PFSK-1 (cell line): Measurements from ENCODE around the gene CATSPERB.

Experiments
- FOXP2 ChIP-seq: optimal IDR thresholded peaks from 2 replicates; pipeline ENCODE3; 2011; ENCODE audit warnings: borderline replicate concordance, control low read depth, inconsistent platforms; ENCODE audit not compliant: insufficient read depth; ENCODE audit errors: extremely low read length, extremely low read depth
- POLR2AphosphoS5 ChIP-seq: IDR thresholded peaks from 2 replicates; pipeline ENCODE4 v1.6.1; 2012; ENCODE audit warnings: low read depth, mild to moderate bottlenecking, control low read depth, low read length, moderate library complexity
- REST ChIP-seq, 2 experiments: IDR thresholded peaks; 2 replicates each; pipeline versions ENCODE4 v1.6.1 to v1.8.0; 2011 to 2012; ENCODE audit warnings: low read depth in 2 of 2, low read length in 2 of 2, control low read depth in 1 of 2, inconsistent platforms in 1 of 2, mild to moderate bottlenecking in 1 of 2, moderate library complexity in 1 of 2; ENCODE audit not compliant: insufficient read depth in 1 of 2
- SIN3A ChIP-seq: IDR thresholded peaks from 2 replicates; pipeline ENCODE4 v1.6.1; 2012; ENCODE audit warnings: mild to moderate bottlenecking, low read length, moderate library complexity, borderline replicate concordance; ENCODE audit not compliant: insufficient read depth
- TAF1 ChIP-seq: IDR thresholded peaks from 2 replicates; pipeline ENCODE4 v1.6.1; 2012; ENCODE audit warnings: low read length, control low read depth, borderline replicate concordance; ENCODE audit not compliant: insufficient read depth

GRCh38 chr14:91681893-91682563 lies 49.9 kb downstream of the CATSPERB start:
- no peak for TF ChIP-seq POLR2AphosphoS5
- TF ChIP-seq TAF1: no peak
- TF ChIP-seq SIN3A: no peak
- TF ChIP-seq FOXP2: no peak
- TF ChIP-seq REST (IDR thresholded peaks at IDR 0.05; ENCODE audit: insufficient read depth in 1 of 2, low read depth in 2 of 2, low read length in 2 of 2): no peak
